ENCODE results near the gene SDR42E1. TPM values are rescaled to one million over a fixed set of nuclear protein-coding genes. Genes with fewer than 3 reads are reported as not detected.

SDR42E1 gene, protein sequence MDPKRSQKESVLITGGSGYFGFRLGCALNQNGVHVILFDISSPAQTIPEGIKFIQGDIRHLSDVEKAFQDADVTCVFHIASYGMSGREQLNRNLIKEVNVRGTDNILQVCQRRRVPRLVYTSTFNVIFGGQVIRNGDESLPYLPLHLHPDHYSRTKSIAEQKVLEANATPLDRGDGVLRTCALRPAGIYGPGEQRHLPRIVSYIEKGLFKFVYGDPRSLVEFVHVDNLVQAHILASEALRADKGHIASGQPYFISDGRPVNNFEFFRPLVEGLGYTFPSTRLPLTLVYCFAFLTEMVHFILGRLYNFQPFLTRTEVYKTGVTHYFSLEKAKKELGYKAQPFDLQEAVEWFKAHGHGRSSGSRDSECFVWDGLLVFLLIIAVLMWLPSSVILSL
- 10 to 100 TPM; 13.2 to 15.4 (median 14.3) TPM for polyA plus RNA-seq (ENCODE audit: insufficient read length in 3 of 3)
- long read RNA-seq, donor 1, full-length matches to known transcripts: 3 of 3 reads
- long read RNA-seq, donor 1, partial matches to known transcripts: 0 of 3 reads
- long read RNA-seq, donor 1, other reads (novel, unspliced or antisense): 0 of 3 reads
- long read RNA-seq, donor 2, full-length matches to known transcripts: 3 of 3 reads
- long read RNA-seq, donor 2, partial matches to known transcripts: 0 of 3 reads
- long read RNA-seq, donor 2, other reads (novel, unspliced or antisense): 0 of 3 reads
- long read RNA-seq, donor 3, full-length matches to known transcripts: 8 of 8 reads
- long read RNA-seq, donor 3, partial matches to known transcripts: 0 of 8 reads
- long read RNA-seq, donor 3, other reads (novel, unspliced or antisense): 0 of 8 reads
- long read RNA-seq, donor 4, full-length matches to known transcripts: 3 of 3 reads
- long read RNA-seq, donor 4, partial matches to known transcripts: 0 of 3 reads
- long read RNA-seq, donor 4, other reads (novel, unspliced or antisense): 0 of 3 reads
- long read RNA-seq, donor 5: 0 reads
- long read RNA-seq, donor 6, full-length matches to known transcripts: 6 of 6 reads
- long read RNA-seq, donor 6, partial matches to known transcripts: 0 of 6 reads
- long read RNA-seq, donor 6, other reads (novel, unspliced or antisense): 0 of 6 reads
- long read RNA-seq, donor 7, full-length matches to known transcripts: 3 of 3 reads
- long read RNA-seq, donor 7, partial matches to known transcripts: 0 of 3 reads
- long read RNA-seq, donor 7, other reads (novel, unspliced or antisense): 0 of 3 reads
- long read RNA-seq, donor 8: 0 reads
- long read RNA-seq, donor 9, full-length matches to known transcripts: 5 of 5 reads
- long read RNA-seq, donor 9, partial matches to known transcripts: 0 of 5 reads
- long read RNA-seq, donor 9, other reads (novel, unspliced or antisense): 0 of 5 reads
- long read RNA-seq, donor 10, full-length matches to known transcripts: 2 of 2 reads
- long read RNA-seq, donor 10, partial matches to known transcripts: 0 of 2 reads
- long read RNA-seq, donor 10, other reads (novel, unspliced or antisense): 0 of 2 reads
- long read RNA-seq, donor 11, full-length matches to known transcripts: 1 of 1 reads
- long read RNA-seq, donor 11, partial matches to known transcripts: 0 of 1 reads
- long read RNA-seq, donor 11, other reads (novel, unspliced or antisense): 0 of 1 reads
- long read RNA-seq, donor 12, full-length matches to known transcripts: 2 of 2 reads
- long read RNA-seq, donor 12, partial matches to known transcripts: 0 of 2 reads
- long read RNA-seq, donor 12, other reads (novel, unspliced or antisense): 0 of 2 reads
- long read RNA-seq, donor 13: 0 reads
- long read RNA-seq, donor 14, full-length matches to known transcripts: 2 of 2 reads
- long read RNA-seq, donor 14, partial matches to known transcripts: 0 of 2 reads
- long read RNA-seq, donor 14, other reads (novel, unspliced or antisense): 0 of 2 reads
- long read RNA-seq, donor 15: 0 reads
- long read RNA-seq, donor 16, full-length matches to known transcripts: 10 of 10 reads
- long read RNA-seq, donor 16, partial matches to known transcripts: 0 of 10 reads
- long read RNA-seq, donor 16, other reads (novel, unspliced or antisense): 0 of 10 reads

GRCh38 chr16:82011199-82011641 lies at the start of gene SDR42E1:
Gene SDR42E1 (minus strand): TSS chr16:82011470. CDS start chr16:82000858, 10,612 bp downstream.
- peak in 5 of 11 donors; percentile 54 to 72 (median 60) for DNase-seq (ENCODE audit: extremely low read depth in 1 of 11, low read depth in 9 of 11, low spot score in 4 of 11)

GRCh38 chr16:82059983-82060421 lies 48.7 kb upstream of the SDR42E1 start:
- no peak for DNase-seq (ENCODE audit: extremely low read depth in 1 of 11, low read depth in 9 of 11, low spot score in 4 of 11)

DNA sequence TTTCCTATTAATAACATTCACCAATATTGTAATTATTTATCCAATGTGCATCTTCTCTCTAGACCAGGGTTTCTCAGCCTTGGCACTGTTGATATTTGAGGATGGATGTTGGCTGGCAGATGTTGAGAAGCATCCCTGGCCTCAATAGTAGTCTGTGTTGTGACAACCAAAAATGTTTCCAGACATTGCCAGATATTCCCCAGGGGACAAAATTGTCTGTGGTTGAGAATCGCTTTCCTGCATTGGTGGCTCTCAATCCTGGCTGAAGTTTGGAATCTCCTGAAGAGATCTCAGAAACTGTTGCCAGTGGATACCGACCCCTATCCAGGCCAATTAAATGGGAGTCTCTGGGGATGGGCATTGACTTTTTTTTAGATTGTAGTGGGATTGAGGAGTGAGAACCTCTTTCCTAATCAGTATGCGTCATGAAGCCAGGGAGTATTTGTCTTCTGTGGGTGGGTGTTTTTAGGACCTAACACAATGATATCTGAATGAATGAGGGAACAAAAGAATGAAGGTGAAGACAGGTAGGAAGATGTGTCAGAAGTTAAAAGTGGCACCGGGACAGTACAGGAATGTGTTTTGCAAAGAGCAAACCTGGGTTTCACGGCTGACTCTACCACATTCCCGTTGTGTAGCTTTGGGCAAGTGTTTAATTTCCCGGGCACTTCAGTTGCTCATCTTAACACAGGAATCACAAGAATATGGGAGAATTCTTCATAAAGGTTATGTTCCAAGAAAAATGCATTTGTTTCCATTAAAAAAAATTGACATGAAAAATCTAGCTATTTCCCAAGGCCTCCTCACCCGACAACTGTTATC lies 48.1 kb upstream of the SDR42E1 start:
- no peak for DNase-seq (ENCODE audit: extremely low read depth in 1 of 11, low read depth in 9 of 11, low spot score in 4 of 11)

GRCh38 chr16:82056550-82056896 lies 45.3 kb upstream of the SDR42E1 start:
- DNase-seq (ENCODE audit: extremely low read depth in 1 of 11, low read depth in 9 of 11, low spot score in 4 of 11): no peak

DNA sequence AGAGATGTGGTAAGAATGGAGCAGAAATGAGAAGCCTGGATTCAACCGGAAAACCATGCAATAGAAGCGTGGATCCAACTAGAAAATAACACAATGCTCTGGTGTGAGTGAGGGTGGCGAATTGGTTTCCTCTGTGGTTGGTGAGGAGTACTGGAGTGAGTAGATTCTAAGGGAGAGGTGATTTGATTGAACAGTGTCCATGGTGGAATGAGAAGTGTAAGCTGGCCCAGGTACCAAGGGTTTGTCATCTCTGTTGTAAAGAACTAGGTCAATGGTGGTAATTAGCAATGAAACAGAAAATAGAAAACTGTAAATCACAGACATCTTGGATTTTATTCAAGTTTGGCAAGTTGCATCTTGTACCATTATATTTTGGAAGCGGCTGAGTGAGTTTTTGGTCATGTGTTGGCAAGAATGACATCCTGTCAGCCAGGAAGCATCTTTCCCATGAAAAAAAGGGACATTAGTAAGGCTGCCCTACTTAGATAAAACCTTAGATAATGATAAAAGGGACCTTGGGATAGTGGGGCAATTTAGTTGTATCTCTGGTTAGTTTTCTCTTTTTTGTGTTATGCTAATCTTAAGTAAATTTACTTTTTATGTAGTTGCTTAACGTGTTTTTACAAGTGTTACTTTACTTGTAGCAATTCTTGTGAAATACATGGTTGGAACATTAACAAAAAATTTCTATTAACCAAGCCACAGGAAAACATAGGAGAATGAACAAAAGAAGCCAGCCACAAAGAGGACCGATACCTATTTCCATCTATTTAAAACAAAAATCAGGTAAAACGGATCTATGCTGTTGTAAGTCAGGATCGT lies 44.7 kb upstream of the SDR42E1 start:
- DNase-seq (ENCODE audit: extremely low read depth in 1 of 11, low read depth in 9 of 11, low spot score in 4 of 11): no peak

GRCh38 chr16:82055117-82055516 lies 43.8 kb upstream of the SDR42E1 start:
- DNase-seq (ENCODE audit: extremely low read depth in 1 of 11, low read depth in 9 of 11, low spot score in 4 of 11): no peak

- DNase-seq (ENCODE audit: extremely low read depth in 1 of 11, low read depth in 9 of 11, low spot score in 4 of 11): no peak
These were observed 40.4 kb upstream of the SDR42E1 start for GRCh38 chr16:82051656-82052055.

GRCh38 chr16:82050909-82051357 lies 39.7 kb upstream of the SDR42E1 start:
- DNase-seq (ENCODE audit: extremely low read depth in 1 of 11, low read depth in 9 of 11, low spot score in 4 of 11): no peak

DNA sequence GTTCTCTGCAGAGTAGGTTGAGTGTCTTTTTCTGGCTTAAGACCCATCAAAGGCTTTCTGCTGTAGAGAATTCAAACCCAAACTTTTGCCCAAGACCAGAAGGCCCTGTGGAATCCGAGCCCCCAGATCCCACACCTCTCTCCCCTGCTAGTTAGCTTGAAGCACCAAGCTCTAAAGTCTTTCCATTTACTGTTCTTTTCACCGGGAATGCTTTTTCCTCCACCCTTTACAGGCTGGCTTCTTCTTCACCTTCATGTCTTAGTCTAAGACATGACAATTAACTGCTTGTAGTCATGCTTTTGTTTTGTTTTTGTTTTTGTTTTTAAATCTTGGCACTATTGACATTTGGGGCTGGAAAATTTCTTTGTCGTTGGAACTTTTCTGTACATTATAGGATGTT lies 39.2 kb upstream of the SDR42E1 start:
- no peak for DNase-seq (ENCODE audit: extremely low read depth in 1 of 11, low read depth in 9 of 11, low spot score in 4 of 11)

GRCh38 chr16:82049484-82049883 lies 38.2 kb upstream of the SDR42E1 start:
- no peak for DNase-seq (ENCODE audit: extremely low read depth in 1 of 11, low read depth in 9 of 11, low spot score in 4 of 11)

GRCh38 chr16:82047787-82048186 lies 36.5 kb upstream of the SDR42E1 start:
- no peak for DNase-seq (ENCODE audit: extremely low read depth in 1 of 11, low read depth in 9 of 11, low spot score in 4 of 11)

- no peak for DNase-seq (ENCODE audit: extremely low read depth in 1 of 11, low read depth in 9 of 11, low spot score in 4 of 11)
These were observed 36.1 kb upstream of the SDR42E1 start for GRCh38 chr16:82047374-82047773.

- no peak for DNase-seq (ENCODE audit: extremely low read depth in 1 of 11, low read depth in 9 of 11, low spot score in 4 of 11)
These were observed 35.7 kb upstream of the SDR42E1 start for GRCh38 chr16:82046941-82047340.

DNA sequence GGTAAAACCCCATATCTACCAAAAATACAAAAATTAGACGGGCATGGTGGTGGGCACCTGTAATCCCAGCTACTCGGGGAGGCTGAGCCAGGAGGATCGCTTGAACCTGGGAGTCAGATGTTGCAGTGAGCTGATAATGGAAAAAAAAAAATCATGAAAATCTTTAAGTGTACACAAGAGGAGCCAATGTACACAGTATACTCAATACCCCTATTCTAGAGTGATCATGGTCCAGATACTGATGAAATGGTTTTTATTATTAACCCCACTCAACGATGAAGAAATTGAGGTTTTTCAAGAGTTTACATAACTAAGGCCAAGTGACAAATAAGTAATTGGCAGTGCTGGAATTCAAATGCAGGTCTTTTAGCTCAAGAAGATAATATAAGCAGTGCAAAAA lies 35.3 kb upstream of the SDR42E1 start:
- no peak for DNase-seq (ENCODE audit: extremely low read depth in 1 of 11, low read depth in 9 of 11, low spot score in 4 of 11)

DNA sequence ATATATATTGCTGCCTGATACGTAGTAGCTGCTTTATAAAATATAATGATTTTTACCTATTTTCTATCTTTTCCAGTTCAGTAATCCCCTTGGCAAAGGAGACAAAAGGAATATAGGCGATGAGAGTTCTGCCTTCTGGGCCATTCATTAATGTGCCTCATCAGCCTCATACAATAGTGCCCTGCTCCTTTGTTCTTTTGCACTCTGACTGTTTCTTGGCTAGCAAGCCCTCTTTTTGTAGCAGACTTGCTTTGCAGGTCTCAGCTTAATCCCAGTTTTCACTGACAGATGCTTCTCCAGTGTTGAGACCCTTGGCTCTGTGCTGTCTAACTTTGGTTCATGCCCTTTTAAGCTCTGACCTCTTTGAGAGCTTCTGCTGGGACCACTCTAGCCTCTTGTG lies 34.2 kb upstream of the SDR42E1 start:
- DNase-seq (ENCODE audit: extremely low read depth in 1 of 11, low read depth in 9 of 11, low spot score in 4 of 11): no peak

- no peak for DNase-seq (ENCODE audit: extremely low read depth in 1 of 11, low read depth in 9 of 11, low spot score in 4 of 11)
These were observed 33.3 kb upstream of the SDR42E1 start for GRCh38 chr16:82044585-82044911.
